H1 (cell line): ENCODE data around the gene ZNF687. TPM values are rescaled to one million over a fixed set of nuclear protein-coding genes. Genes with fewer than 3 reads are reported as not detected.

Source experiments
- CTCF ChIA-PET: fragments of 300-600 bp; sonication (Branson Sonifier 250); formaldehyde crosslinking; loops from one replicate; lab custom pipeline; 2021; ENCODE audit not compliant: partially characterized antibody; lab: Charles Lee
- POLR2A ChIA-PET: fragments of 300-600 bp; sonication (Branson Sonifier 250); formaldehyde crosslinking; loops from one replicate; lab custom pipeline; 2021; ENCODE audit warnings: inconsistent platforms; ENCODE audit not compliant: partially characterized antibody; lab: Charles Lee
- DNase-seq, 2 experiments: peaks; one replicate each; pipeline versions ENCODE4 v3.0.0 to v3.0.0-alpha.2; 2010 to 2022; ENCODE audit warnings: low spot score in 2 of 2, low read depth in 1 of 2, mixed read lengths in 1 of 2
- FAIRE-seq: peaks from 2 replicates; lab custom pipeline; 2011; peaks lifted over from hg19 to GRCh38; lab: Jason Lieb, UNC
- H2AFZ ChIP-seq: 2 replicates; pipeline ENCODE4 v1.8.1; 2012; ENCODE audit warnings: low read length, inconsistent platforms
- H2AK5ac ChIP-seq: 2 replicates; pipeline ENCODE4 v1.6.1; 2013; ENCODE audit warnings: low read depth, low read length
- H2BK120ac ChIP-seq: replicated peaks from 2 replicates; pipeline ENCODE3; 2013; ENCODE audit warnings: low read depth, low read length, inconsistent platforms
- H2BK12ac ChIP-seq: 2 replicates; pipeline ENCODE4 v1.6.1; 2013; ENCODE audit warnings: low read depth, low read length
- H2BK15ac ChIP-seq: 2 replicates; pipeline ENCODE4 v1.6.1; 2013; ENCODE audit warnings: low read length
- H2BK20ac ChIP-seq: 2 replicates; pipeline ENCODE4 v1.6.1; 2013; ENCODE audit warnings: low read length
- H2BK5ac ChIP-seq: 2 replicates; pipeline ENCODE4 v1.6.1; 2013; ENCODE audit warnings: low read depth, low read length
- H3K14ac ChIP-seq: 2 replicates; pipeline ENCODE4 v1.6.1; 2013; ENCODE audit warnings: inconsistent platforms; ENCODE audit not compliant: insufficient read length
- H3K18ac ChIP-seq: 2 replicates; pipeline ENCODE4 v1.6.1; 2013; ENCODE audit warnings: low read length; ENCODE audit errors: extremely low read depth
- H3K23ac ChIP-seq: 2 replicates; pipeline ENCODE4 v1.6.1; 2013; ENCODE audit warnings: inconsistent platforms; ENCODE audit not compliant: insufficient read length
- H3K23me2 ChIP-seq: 2 replicates; pipeline ENCODE4 v1.6.1; 2013; ENCODE audit warnings: low read depth, low read length
- H3K27ac ChIP-seq: 2 replicates; pipeline ENCODE4 v1.6.1; 2011; ENCODE audit warnings: low read depth, low read length, inconsistent platforms
- H3K27me3 ChIP-seq, 4 experiments: replicated peaks in 1 of 4; 1 replicate in 1 of 4; 2 replicates in 3 of 4; pipeline versions ENCODE4 v1.6.1 to v1.8.1; 2011 to 2013; ENCODE audit warnings: low read length in 3 of 4, mild to moderate bottlenecking in 3 of 4, inconsistent platforms in 2 of 4, mixed read lengths in 2 of 4, moderate library complexity in 1 of 4; ENCODE audit not compliant: control insufficient read depth in 3 of 4, insufficient read depth in 3 of 4; ENCODE audit errors: extremely low read depth in 1 of 4
- H3K36me3 ChIP-seq, 4 experiments: 2 replicates each; pipeline versions ENCODE4 v1.6.1 to v1.8.1; 2011 to 2013; ENCODE audit warnings: mild to moderate bottlenecking in 4 of 4, low read length in 3 of 4, moderate library complexity in 2 of 4, control low read depth in 1 of 4, inconsistent platforms in 1 of 4; ENCODE audit not compliant: insufficient read depth in 4 of 4, control insufficient read depth in 2 of 4
- H3K4ac ChIP-seq: replicated peaks from 2 replicates; pipeline ENCODE3; 2013; ENCODE audit warnings: low read length, low read depth, mixed read lengths, inconsistent platforms; ENCODE audit not compliant: insufficient read length
- H3K4me1 ChIP-seq, 4 experiments: replicated peaks in 1 of 4; 1 replicate in 1 of 4; 2 replicates in 3 of 4; pipeline versions ENCODE4 v1.6.1 to v1.8.1; 2011 to 2013; ENCODE audit warnings: low read length in 3 of 4, inconsistent platforms in 2 of 4, mixed read lengths in 1 of 4; ENCODE audit not compliant: insufficient read depth in 4 of 4, control insufficient read depth in 3 of 4
- H3K4me2 ChIP-seq, 2 experiments: 2 replicates each; pipeline versions ENCODE4 v1.6.1 to v1.8.1; 2011 to 2013; ENCODE audit warnings: low read depth in 2 of 2, low read length in 2 of 2, control low read depth in 1 of 2, inconsistent platforms in 1 of 2, mild to moderate bottlenecking in 1 of 2; ENCODE audit not compliant: insufficient read depth in 1 of 2
- H3K4me3 ChIP-seq, 4 experiments: fragments of 200-600, 300-600 bp in 1 of 4; sonication (generic), shearing (Covaris generic), sonication (Bioruptor Twin) in 1 of 4; 2 replicates each; pipeline versions ENCODE4 v1.5.1 to v1.8.1; 2011 to 2016; ENCODE audit warnings: low read length in 4 of 4, low read depth in 3 of 4, control low read depth in 2 of 4, inconsistent platforms in 2 of 4, mild to moderate bottlenecking in 2 of 4, mixed read lengths in 1 of 4, moderate library complexity in 1 of 4; ENCODE audit not compliant: insufficient read depth in 2 of 4; ENCODE audit errors: extremely low read depth in 1 of 4
- H3K56ac ChIP-seq: replicated peaks from 2 replicates; pipeline ENCODE3; 2013; ENCODE audit warnings: low read depth, mild to moderate bottlenecking, mixed read lengths, low read length, inconsistent platforms; ENCODE audit not compliant: insufficient read length
- H3K79me1 ChIP-seq: 2 replicates; pipeline ENCODE4 v1.6.1; 2013; ENCODE audit warnings: low read depth, low read length, control low read depth
- H3K79me2 ChIP-seq, 2 experiments: 2 replicates each; pipeline versions ENCODE4 v1.6.1 to v1.8.1; 2012 to 2013; ENCODE audit warnings: low read length in 2 of 2, mild to moderate bottlenecking in 2 of 2, inconsistent platforms in 1 of 2; ENCODE audit not compliant: insufficient read depth in 2 of 2, control insufficient read depth in 1 of 2
- H3K9ac ChIP-seq, 4 experiments: replicated peaks in 1 of 4; 1 replicate in 1 of 4; 2 replicates in 3 of 4; pipeline versions ENCODE4 v1.6.1 to v1.8.1; 2011 to 2013; ENCODE audit warnings: low read depth in 3 of 4, low read length in 3 of 4, control low read depth in 2 of 4, mild to moderate bottlenecking in 2 of 4, moderate library complexity in 2 of 4, inconsistent platforms in 1 of 4; ENCODE audit errors: extremely low read depth in 1 of 4
- H3K9me3 ChIP-seq, 2 experiments: 2 replicates each; pipeline versions ENCODE4 v1.6.1 to v1.8.1; 2012 to 2013; ENCODE audit warnings: mild to moderate bottlenecking in 2 of 2, moderate library complexity in 2 of 2, control low read depth in 1 of 2, inconsistent platforms in 1 of 2, low read depth in 1 of 2, low read length in 1 of 2, mixed read lengths in 1 of 2; ENCODE audit not compliant: insufficient read depth in 2 of 2
- H4K20me1 ChIP-seq, 2 experiments: replicated peaks in 1 of 2; 2 replicates each; pipeline versions ENCODE3 to v1.8.1; 2011 to 2013; ENCODE audit warnings: inconsistent platforms in 2 of 2, low read length in 2 of 2, mild to moderate bottlenecking in 1 of 2; ENCODE audit not compliant: insufficient read depth in 2 of 2, control insufficient read depth in 1 of 2
- H4K5ac ChIP-seq: 2 replicates; pipeline ENCODE4 v1.6.1; 2013; ENCODE audit warnings: low read length, low read depth, mixed read lengths, inconsistent platforms; ENCODE audit not compliant: insufficient read length
- H4K8ac ChIP-seq: 2 replicates; pipeline ENCODE4 v1.8.0; 2013; ENCODE audit warnings: mild to moderate bottlenecking, moderate library complexity, low read length, inconsistent platforms; ENCODE audit not compliant: insufficient read depth; ENCODE audit errors: extremely low read depth
- H4K91ac ChIP-seq: replicated peaks from 2 replicates; pipeline ENCODE3; 2013; ENCODE audit warnings: low read length, mixed read lengths, inconsistent platforms; ENCODE audit not compliant: insufficient read length
- ASH2L ChIP-seq: fragments of 200-600, 300-600 bp; sonication (generic); IDR thresholded peaks from one replicate; pipeline ENCODE4 v1.7.1; 2017; ENCODE audit warnings: low read length
- ATF2 ChIP-seq: IDR thresholded peaks from 2 replicates; pipeline ENCODE4 v1.6.1; 2012; ENCODE audit warnings: low read length, inconsistent platforms
- BRCA1 ChIP-seq: IDR thresholded peaks from 2 replicates; pipeline ENCODE4 v1.6.1; 2012; ENCODE audit warnings: low read depth, low read length, improper control_type of control experiment
- CBX5 ChIP-seq: fragments of 300-800, 300-1000 bp; sonication (generic); IDR thresholded peaks from 2 replicates; pipeline ENCODE4 v1.7.1; 2016; ENCODE audit warnings: antibody characterized with exemption, low read length, low read depth
- EGR1 ChIP-seq: IDR thresholded peaks from 2 replicates; pipeline ENCODE4 v1.6.1; 2011; ENCODE audit warnings: low read depth, low read length, borderline replicate concordance
- RBBP5 ChIP-seq: IDR thresholded peaks from 2 replicates; pipeline ENCODE4 v1.7.1; 2012; ENCODE audit warnings: low read depth, mild to moderate bottlenecking, inconsistent platforms, low read length, moderate library complexity, borderline replicate concordance
- RFX5 ChIP-seq: IDR thresholded peaks from 2 replicates; pipeline ENCODE4 v1.6.1; 2011; ENCODE audit warnings: low read depth, low read length, improper control_type of control experiment, borderline replicate concordance
- SP1 ChIP-seq: IDR thresholded peaks from 2 replicates; pipeline ENCODE4 v1.6.1; 2011; ENCODE audit warnings: low read depth, low read length
- SP2 ChIP-seq: IDR thresholded peaks from 2 replicates; pipeline ENCODE4 v1.6.1; 2012; ENCODE audit warnings: mild to moderate bottlenecking, low read length, inconsistent platforms
- WGBS, 2 experiments: shearing (Covaris generic) in 1 of 2; methylation state at CpG; one replicate each; pipeline versions ENCODE4 v1.1.6 to v1.1.7; 2013 to 2015; ENCODE audit warnings: low lambda C conversion rate in 2 of 2, mixed read lengths in 2 of 2, inconsistent platforms in 1 of 2, low coverage in 1 of 2, missing lambda C conversion rate in 1 of 2; ENCODE audit not compliant: insufficient replicate concordance in 2 of 2, insufficient coverage in 1 of 2, insufficient read length in 1 of 2; ENCODE audit errors: extremely low coverage in 1 of 2, missing lambda C conversion rate in 1 of 2; 5-methylcytosine and 5-hydroxymethylcytosine counted together
- polyA plus RNA-seq, 7 experiments: library from polyadenylated mRNA; depleted of rRNA in 3 of 7; stranded (reverse) in 5 of 7; unstranded in 2 of 7; fragments of >200 nt in 5 of 7; fragments of 200-250 nt in 2 of 7; gene quantifications; 1 replicate in 5 of 7; 2 replicates in 1 of 7; 4 replicates in 1 of 7; pipeline versions ENCODE4 v1.2.1 to v1.2.3, GENCODE V29; 2011 to 2013; ENCODE audit warnings: missing spikeins in 2 of 7, mixed read lengths in 2 of 7
- total RNA-seq: library from RNA; stranded (reverse); fragmentation: NEBNext Ultra II Directional; extraction: Animal tissue kit (Norgen Biotek cat#: 25700); gene quantifications from 2 replicates; pipeline ENCODE4 v1.2.1, GENCODE V29; 2021

Gene ZNF687
- total and polyA plus RNA-seq, 2 of the 8 experiments (the other 6 are each of a cell fraction or from before 2014, with no cell fraction given), result 45.9 to 69.9 TPM

GRCh38 chr1:151281225-151281968 lies 702 bp upstream of the ZNF687 start:
- POLR2A ChIA-PET, result interaction anchor here (0.6 to 11.6 kb wide), 34 partner anchors 9 to 258 kb away, joined by 3 to 213 read pairs (median 5); partner anchors contain the start of genes C1orf56, LYSMD1, PI4KB and PSMB4
- H3K27ac ChIP-seq, result peak overlapping the region; percentile 99
- H3K4ac ChIP-seq, result peak overlapping the region; percentile 61
- H3K79me2 ChIP-seq, result peaks cover 0 to 29% of the 10 kb centered on the region in 2 experiments; a peak in 2 of 4 replicates
- no peaks in the 10 kb centered on the region for H3K27me3 ChIP-seq
- peak overlapping the region; percentile 97 for H4K5ac ChIP-seq
- peaks cover 5 to 13% (median 8%) of the 10 kb centered on the region in 4 experiments; a peak in 7 of 8 replicates for H3K36me3 ChIP-seq
- peak overlapping the region; percentile 99 for H2BK12ac ChIP-seq
- DNase-seq (peak; percentile 93 to 98), FAIRE-seq (peak; percentile 50)
- peak overlapping the region; percentile 51 to 75 for H3K4me2 ChIP-seq
- peaks cover 8% of the 10 kb centered on the region; the same call in 1 of the 2 replicates for H3K79me1 ChIP-seq
- WGBS, 2 experiments, result 1% methylated on average over 47 of the region's 48 CpGs; no CpG with 5 or more reads in 1 of the 2 experiments
- CTCF ChIA-PET, result interaction anchor here (0.8 to 1.5 kb wide), 9 partner anchors 14 to 59 kb away, joined by 3 to 4 read pairs (median 3); no protein-coding TSS in a partner anchor
- H4K20me1 ChIP-seq, result peaks cover 0 to 7% of the 10 kb centered on the region in 2 experiments
- peak overlapping the region; percentile 98 for H2BK5ac ChIP-seq
- H2BK15ac ChIP-seq, result peak overlapping the region; percentile 96; the same call in 1 of the 2 replicates
- H3K4me1 ChIP-seq, result peaks cover 5 to 9% (median 7%) of the 10 kb centered on the region in 4 experiments; a peak in 5 of 7 replicates
- H3K18ac ChIP-seq, result peak overlapping the region; percentile 100
- H3K23ac ChIP-seq, result no peak overlapping the region
- H2AFZ ChIP-seq, result peak overlapping the region; percentile 73
- peak overlapping the region; percentile 58 for H2BK120ac ChIP-seq
- H2BK20ac ChIP-seq, result no peak overlapping the region
- no peak overlapping the region for H3K14ac ChIP-seq
- peak overlapping the region; percentile 77 to 96 (median 86) for H3K4me3 ChIP-seq
- H3K9me3 ChIP-seq, result no peaks in the 10 kb centered on the region
- H4K91ac ChIP-seq, result peak overlapping the region; percentile 91
- peak overlapping the region; percentile 97 for H4K8ac ChIP-seq
- H3K9ac ChIP-seq, result peak overlapping the region; percentile 94 to 97 (median 96)
- H3K23me2 ChIP-seq, result peaks cover 9% of the 10 kb centered on the region
- peak overlapping the region; percentile 67 for H2AK5ac ChIP-seq
- peak overlapping the region; percentile 71 for H3K56ac ChIP-seq
- peak; percentile 34; the same call in 1 of the 2 replicates for TF ChIP-seq RBBP5
- TF ChIP-seq EGR1, result peak; percentile 64; the same call in 1 of the 2 replicates
- peak; percentile 99 for TF ChIP-seq ATF2
- no peak for TF ChIP-seq CBX5
- TF ChIP-seq SP2, result no peak
- TF ChIP-seq ASH2L, result peak; percentile 65
- TF ChIP-seq BRCA1, result no peak
- TF ChIP-seq SP1, result peak; percentile 95
- no peak for TF ChIP-seq RFX5
